Right renal pelvis (tissue), 4 donors: ENCODE results near the gene RBM20. TPM values are rescaled to one million over a fixed set of nuclear protein-coding genes. Genes with fewer than 3 reads are reported as not detected.
"Not testable (repeated sequence)": the region's sequence is repeated elsewhere in the genome, so short reads cannot be mapped to it uniquely, and the experiment has no call there.

Experiments
- DNase-seq, 4 donors: peaks; one replicate each; pipeline ENCODE4 v3.0.0-alpha.2; 2013; ENCODE audit warnings: low read depth in 4 of 4, low spot score in 3 of 4, missing footprints in 1 of 4
- polyA plus RNA-seq, 4 donors: library from polyadenylated mRNA; unstranded; fragments of 120-200 nt; gene quantifications; one replicate each; pipeline ENCODE4 v1.2.1, GENCODE V29; 2013; ENCODE audit not compliant: insufficient read length in 4 of 4

Gene RBM20
- polyA plus RNA-seq, 4 donors, result 2.9 to 6.3 (median 4.9) TPM

GRCh38 chr10:110646417-110647135 is 2.4 kb downstream of the RBM20 start:
- no peak for DNase-seq

DNA sequence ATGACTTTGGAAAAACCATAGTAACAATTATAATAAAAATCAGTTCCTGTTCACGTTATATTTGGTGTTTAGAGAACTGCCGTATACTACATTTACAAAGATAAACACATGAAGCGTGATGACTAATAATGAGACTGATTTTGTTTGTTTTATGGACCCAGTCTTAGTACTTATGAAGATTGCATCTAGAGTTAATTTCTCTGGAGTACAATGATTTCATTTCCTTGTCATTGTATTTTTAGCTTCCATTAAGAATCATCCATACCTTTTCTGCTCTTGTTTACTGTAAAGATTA is 2.9 kb downstream of the RBM20 start:
- DNase-seq, result no peak

DNA sequence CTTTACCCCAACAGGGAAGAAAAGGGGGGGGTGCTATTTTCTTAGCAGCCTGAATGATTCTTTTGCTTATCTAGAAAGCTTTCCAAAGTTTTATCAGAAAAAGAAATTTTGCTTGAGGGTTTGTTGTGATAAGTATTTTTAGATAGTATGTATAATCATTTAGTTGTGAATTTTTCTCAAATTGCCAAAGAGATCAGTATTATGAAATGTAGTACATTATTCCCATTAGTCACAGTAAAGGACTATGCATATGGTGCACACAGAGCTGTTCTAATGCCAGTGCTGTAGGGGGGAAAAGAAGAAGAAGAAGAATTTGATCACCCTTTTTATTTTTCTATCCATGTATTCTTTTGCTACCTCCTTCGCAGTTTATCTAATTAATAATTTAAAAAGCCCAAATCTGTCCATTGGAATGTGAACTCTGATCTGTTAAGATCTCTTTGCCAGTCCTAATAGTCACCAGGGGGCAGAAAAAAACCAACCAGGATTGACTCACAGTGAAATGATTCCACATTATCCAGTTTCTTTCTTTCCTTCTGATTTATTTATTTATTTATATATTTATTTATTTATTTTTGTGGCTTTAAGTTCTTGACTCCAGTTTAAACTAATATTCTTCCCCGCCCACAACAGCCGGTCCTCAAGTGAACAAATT is 4.7 kb downstream of the RBM20 start:
- no peak for DNase-seq

DNA sequence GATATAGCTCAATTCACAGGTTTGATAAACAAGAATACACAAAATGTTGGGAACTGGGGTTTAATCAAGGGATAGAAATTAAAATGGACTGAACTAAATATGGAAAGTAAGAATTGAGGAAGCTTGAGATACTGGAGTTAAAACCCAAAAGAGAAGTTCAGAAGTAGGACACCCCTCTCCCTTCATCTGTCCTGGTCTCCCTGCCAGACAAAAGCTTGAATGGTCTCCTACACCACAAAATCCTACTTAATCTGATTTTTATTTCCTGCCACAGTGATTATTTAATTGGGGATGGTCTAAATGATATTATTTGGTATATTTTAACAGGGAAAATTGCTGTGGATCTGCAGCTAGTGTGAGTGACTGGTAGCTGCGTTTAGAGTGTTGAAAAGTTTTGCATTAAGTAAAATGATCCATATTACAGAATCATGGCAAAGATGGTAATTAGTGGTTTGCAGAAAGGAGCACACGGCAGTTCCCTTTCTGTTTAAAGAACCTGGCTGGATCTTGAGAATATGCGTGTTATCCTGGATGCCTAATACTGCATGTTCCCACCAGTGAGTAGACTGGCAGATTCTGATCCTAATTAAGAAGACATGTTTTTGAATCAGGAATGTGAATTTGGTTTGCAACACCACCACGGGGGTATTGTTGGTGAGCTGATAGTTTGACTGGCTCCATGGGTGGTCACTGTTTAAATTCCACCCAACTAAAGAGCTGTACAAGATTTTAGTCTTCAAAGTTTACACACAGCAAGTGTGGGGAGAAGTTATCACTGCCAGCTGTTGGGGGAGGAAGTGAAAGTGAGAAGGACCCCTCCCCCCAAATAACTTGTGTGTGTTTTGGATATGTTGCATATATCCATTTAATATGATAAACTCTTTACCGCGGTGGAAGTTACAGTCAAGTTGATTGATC is 5.5 kb downstream of the RBM20 start:
- DNase-seq, result no peak

- DNase-seq, result no peak
Observed at GRCh38 chr10:110650265-110650668, 6.1 kb downstream of the RBM20 start.

GRCh38 chr10:110651044-110651958 is 7.2 kb downstream of the RBM20 start:
- no peak for DNase-seq

GRCh38 chr10:110652475-110653118 is 8.5 kb downstream of the RBM20 start:
- no peak for DNase-seq

DNA sequence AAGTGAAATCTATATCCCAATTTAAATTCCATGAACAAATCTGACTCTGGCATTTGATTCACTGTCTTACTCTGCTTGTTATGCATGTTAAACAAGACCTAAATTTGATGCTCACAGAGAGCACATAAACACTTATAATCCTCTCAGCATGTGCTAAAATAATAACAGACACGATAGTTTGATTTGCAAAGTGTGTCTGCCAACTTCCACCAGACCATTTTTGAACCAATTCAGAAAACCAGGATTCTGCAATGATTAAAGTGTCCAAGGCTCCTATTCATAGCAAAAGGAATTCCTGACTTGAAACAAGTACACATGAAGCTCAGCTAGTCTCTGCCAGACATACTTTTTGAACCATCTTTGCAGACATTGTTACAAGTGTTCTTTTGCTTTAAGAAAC is 11.2 kb downstream of the RBM20 start:
- no peak for DNase-seq

DNA sequence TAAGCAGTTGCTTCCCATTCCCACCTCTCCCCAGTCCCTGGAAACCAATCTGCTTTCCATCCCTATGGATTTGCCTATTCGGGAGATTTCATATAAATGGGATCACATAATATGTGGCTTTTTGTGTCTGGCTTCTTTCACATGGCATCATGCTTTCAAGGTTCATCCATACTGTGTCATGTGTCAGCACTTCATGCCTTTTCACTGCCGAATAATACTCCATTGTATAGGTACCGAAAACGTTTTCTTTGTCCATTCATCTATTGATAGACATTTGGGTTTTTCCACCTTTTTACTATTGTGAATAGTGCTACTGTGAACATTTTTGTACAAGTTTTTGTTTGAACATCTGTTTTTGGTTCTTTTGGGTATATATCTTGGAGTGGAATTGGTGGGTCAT is 12.5 kb downstream of the RBM20 start:
- DNase-seq, result no peak

DNA sequence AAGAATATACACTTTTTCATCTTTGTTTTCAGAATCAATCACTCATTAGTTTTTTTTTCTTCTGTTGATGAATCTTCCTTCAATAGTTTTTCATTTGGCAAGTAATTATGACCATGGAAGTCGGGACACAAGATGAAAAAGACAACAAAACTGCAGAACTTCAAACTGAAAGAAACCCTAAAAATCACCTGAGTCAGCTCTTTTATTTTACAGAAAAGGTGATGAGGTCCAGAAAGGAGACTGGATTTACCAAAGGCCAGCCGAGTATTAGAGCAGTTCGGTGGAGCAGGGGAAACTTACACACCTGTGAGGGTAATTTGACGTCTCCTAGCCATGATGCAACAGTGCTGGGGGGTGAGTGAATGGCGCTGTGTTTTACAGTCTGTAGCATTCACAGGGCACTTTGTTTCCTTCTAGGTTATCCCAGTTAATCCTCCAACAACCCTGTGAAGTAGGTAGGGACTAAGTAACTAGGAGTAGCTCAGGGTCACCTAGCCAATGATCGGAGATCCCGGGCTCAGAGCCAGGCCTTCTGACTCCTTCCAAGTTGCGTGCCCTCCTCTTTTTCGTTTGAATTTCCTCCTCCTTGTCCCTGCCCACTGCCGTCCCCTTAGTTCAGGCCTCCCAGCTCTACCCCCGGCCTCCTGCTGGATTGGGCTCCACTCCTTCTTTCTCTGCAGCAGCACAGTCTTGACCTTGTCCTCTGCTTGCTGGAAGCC is 14.0 kb downstream of the RBM20 start:
- no peak for DNase-seq

DNA sequence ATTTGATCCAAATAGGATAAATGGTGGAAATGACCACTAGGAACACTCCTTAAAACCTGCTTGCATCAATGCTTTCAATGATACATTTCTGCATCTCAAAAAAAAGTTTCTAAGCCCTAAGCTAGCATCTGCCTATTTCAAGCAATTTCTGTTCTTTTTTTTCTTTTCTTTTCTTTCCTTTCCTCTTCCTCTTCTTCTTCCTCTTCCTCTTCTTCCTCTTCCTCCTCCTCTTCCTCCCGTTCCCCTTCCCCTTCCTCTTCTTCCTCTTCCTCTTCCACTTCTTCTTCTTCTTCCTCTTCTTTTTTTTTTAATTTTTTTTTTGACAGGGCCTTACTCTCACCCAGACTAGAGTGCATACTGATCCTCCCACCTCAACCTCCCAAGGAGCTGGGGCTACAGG is 15.4 kb downstream of the RBM20 start:
- no peak for DNase-seq

DNA sequence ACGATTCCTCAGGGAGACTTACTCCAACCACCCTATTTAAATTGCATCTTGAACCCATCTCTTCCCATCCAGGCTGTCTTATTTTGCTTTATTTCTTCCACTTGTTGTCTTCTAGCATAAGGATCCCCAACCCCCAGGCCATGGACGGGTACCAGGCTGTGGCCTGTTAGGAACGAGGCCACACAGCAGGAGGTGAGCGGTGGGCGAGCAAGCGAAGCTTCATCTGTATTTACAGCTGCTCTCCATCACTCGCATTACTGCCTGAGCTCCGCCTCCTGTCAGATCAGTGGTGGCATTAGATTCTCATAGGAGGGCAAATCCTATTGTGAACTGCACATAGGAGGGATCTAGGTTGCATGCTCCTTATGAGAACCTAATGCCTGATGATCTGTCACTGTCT is 16.2 kb downstream of the RBM20 start:
- DNase-seq, result not testable (repeated sequence)

- DNase-seq, result no peak
Observed at GRCh38 chr10:110661292-110661691, 17.2 kb downstream of the RBM20 start.

DNA sequence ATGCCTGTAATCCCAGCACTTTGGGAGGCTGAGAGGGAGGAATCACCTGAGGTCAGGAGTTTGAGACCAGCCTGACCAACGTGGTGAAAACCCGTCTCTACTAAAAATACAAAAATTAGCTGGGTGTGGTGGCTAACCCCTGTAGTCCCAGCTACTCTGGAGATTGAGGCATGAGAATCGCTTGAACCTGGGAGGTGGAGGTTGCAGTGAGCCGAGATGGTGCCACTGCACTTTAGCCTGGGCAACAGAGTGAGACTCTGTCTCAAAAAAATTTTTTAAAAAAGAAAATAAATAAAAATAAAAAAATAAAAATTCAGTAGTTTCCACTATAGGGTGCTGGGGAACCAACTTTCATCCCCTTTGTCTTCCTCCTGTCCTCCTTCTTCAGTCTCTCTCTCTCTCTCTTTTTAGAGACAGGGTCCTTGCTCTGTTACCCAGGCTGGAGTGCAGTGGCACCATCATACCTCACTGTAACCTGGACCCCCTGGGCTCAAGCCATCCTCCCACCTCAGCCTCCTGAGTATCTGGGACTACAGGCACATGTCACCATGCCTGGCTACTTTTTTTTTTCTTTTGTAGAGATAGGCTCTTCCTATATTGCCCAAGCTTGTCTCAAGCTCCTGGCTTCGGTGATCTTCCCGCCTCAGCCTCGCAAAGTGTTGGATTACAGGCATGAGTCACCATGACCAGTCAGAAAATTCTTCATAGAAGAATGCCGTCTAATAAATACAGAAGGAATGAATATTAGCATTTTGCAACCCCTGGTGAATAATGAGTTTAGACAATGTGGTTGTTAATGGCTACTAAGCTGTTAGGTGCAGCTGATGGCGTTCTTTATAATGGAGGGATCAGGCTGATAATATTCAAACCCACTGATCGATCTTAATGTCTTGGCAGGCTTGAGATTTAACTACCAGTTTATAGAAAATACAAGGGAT is 20.6 kb downstream of the RBM20 start:
- no peak for DNase-seq

DNA sequence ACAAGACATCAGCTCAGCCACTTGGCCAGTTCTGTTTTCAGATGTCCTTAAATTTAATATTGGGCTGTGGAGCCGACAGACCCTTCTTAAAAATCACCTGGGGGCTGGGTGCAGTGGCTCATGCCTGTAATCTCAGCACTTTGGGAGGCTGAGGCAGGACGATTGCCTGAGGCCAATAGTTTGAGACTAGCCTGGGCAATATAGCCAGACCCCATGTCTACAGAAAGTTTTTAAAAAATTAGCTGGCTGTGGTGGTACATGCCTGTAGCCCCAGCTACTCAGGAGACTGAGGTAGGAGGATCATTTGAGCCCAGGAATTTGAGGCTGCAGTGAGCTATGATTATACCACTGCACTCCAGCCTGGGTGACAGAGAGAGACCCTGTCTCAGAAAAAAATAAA is 22.1 kb downstream of the RBM20 start:
- DNase-seq, result not testable (repeated sequence)

DNA sequence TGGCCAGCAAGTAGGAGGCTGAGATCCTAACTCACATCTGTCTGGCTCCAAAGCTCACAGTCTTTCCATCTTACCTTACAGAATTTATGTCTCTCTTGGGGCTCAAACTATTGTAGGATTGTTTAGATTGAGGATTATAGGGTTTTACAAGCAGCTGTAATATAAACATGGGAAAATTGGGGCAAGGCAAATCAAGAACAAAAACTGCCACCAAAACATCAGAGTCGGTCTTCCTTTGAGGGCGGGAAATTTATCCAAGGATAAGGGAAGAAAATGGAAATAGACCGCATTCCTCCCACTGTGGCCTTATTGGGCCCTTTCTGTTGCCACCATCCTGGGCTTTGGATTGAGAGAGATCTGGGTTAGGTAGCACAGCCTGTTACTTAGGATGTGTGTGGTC is 22.5 kb downstream of the RBM20 start:
- DNase-seq, result no peak

DNA sequence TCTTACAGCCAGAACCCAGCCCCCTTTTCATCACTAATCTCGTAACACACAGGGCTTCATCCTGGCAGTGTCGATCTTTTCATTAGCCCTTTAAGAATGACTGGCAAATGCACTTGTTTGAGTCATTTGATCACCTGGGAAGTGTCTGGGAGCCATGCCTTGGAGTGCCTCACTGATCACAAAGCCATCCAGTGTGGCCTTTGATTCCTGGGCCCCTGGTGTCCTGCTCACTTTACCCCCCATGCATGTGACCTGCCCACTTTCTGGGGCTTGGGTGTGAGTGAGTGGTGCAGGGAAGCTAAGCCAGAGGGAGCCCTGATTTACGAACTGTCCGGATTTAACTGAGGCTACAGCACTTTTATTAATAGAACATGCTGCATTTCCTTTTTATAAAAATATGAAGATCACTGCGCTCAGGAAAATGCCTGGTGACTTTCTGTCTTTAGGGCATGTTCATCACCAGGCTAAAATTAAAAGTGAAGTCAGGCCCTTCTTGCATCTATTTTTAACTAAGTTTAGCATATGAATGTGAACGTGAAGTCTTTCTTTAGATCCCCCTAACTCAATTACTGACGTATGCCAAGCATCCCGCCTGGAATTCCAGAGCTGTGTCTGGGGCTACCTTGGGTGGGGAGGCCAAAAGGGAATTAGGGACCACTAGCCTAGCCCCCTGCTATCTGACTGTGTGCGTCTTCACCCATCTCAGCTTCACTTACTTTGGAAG is 23.6 kb downstream of the RBM20 start:
- DNase-seq, result no peak

DNA sequence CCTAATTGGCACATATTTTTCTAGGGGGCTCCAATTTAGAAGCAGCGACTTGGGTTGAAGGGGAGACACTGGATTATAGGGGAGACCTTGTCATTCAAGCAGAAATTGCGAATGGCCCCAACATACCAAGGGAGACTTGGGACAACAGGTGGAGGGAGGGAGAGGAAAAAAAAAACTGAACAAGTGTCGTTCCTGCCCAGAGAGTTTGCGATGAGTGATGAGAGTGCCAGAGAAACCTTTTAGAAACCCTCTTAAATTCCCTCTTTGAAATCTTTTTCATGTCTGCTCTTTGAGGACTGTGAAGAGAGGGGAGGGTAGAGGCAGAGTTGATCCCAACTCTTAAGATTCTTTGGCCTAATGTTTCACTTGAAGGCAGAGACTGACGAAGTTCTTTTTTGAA is 24.3 kb downstream of the RBM20 start:
- DNase-seq, result no peak
